WTC11 (cell line): ENCODE measurements around the gene ELF5. TPM values are rescaled to one million over a fixed set of nuclear protein-coding genes. Genes with fewer than 3 reads are reported as not detected.

Experiments used
- ATAC-seq: fragments of 200-7000 bp; cut with Tn5 transposase; 2 replicates; pipeline ENCODE4 v1.10.0; 2021; ENCODE audit warnings: mild to moderate bottlenecking, moderate library complexity
- CTCF ChIA-PET: fragments of 300-600 bp; sonication (Branson Sonifier 250); formaldehyde crosslinking; loops from one replicate; lab custom pipeline; 2021; ENCODE audit warnings: antibody characterized with exemption; lab: Charles Lee
- POLR2A ChIA-PET: fragments of 350-600 bp; sonication (Branson Sonifier 250); formaldehyde crosslinking; loops from one replicate; lab custom pipeline; 2021; ENCODE audit warnings: antibody characterized with exemption; lab: Charles Lee
- DNase-seq: peaks from one replicate; pipeline ENCODE4 v3.0.0; 2021; ENCODE audit warnings: low spot score
- H3K27ac Mint-ChIP-seq: 2 replicates; pipeline ENCODE4 v1.8.0; 2021; ENCODE audit warnings: mixed read lengths
- H3K27me3 Mint-ChIP-seq: 2 replicates; pipeline ENCODE4 v1.8.0; 2021; ENCODE audit warnings: low read depth, mild to moderate bottlenecking, moderate library complexity, mixed read lengths
- H3K36me3 Mint-ChIP-seq: 2 replicates; pipeline ENCODE4 v1.8.0; 2021; ENCODE audit warnings: mixed read lengths
- H3K4me1 Mint-ChIP-seq: 2 replicates; pipeline ENCODE4 v1.8.0; 2022; ENCODE audit warnings: mixed read lengths
- H3K4me3 Mint-ChIP-seq: 2 replicates; pipeline ENCODE4 v1.8.0; 2021; ENCODE audit warnings: mild to moderate bottlenecking, moderate library complexity, mixed read lengths
- H3K9me3 Mint-ChIP-seq: 2 replicates; pipeline ENCODE4 v1.8.0; 2021; ENCODE audit warnings: mixed read lengths
- AFF4 ChIP-seq: sonication (generic); formaldehyde crosslinking; IDR thresholded peaks from 2 replicates; pipeline ENCODE4 v1.8.1; 2023; ENCODE audit warnings: mild to moderate bottlenecking, missing genetic modification reagents, borderline replicate concordance
- ELF4 ChIP-seq: sonication (generic); formaldehyde crosslinking; IDR thresholded peaks from 2 replicates; pipeline ENCODE4 v1.8.1; 2022; ENCODE audit warnings: low read depth, mild to moderate bottlenecking, moderate library complexity, missing genetic modification reagents
- HMGA2 ChIP-seq: fragments of 250-450 bp; sonication (Bioruptor Pico); IDR thresholded peaks from 2 replicates; pipeline ENCODE4 v1.4.0; 2021; ENCODE audit warnings: mild to moderate bottlenecking, moderate library complexity
- PREB ChIP-seq: sonication (generic); formaldehyde crosslinking; IDR thresholded peaks from 2 replicates; pipeline ENCODE4 v1.8.1; 2022; ENCODE audit warnings: mild to moderate bottlenecking, missing genetic modification reagents, moderate library complexity, borderline replicate concordance
- PRRX2 ChIP-seq: fragments of 250-450 bp; sonication (Bioruptor Pico); IDR thresholded peaks from 2 replicates; pipeline ENCODE4 v1.8.0; 2021; ENCODE audit warnings: mild to moderate bottlenecking
- SOX15 ChIP-seq: fragments of 250-450 bp; sonication (Bioruptor Pico); IDR thresholded peaks from 2 replicates; pipeline ENCODE4 v1.9.0; 2021; ENCODE audit warnings: mild to moderate bottlenecking
- TEAD1 ChIP-seq: sonication (generic); formaldehyde crosslinking; IDR thresholded peaks from 2 replicates; pipeline ENCODE4 v1.8.0; 2022; ENCODE audit warnings: mild to moderate bottlenecking, missing genetic modification reagents
- TEAD4 ChIP-seq: sonication (generic); formaldehyde crosslinking; IDR thresholded peaks from 2 replicates; pipeline ENCODE4 v1.8.0; 2022; ENCODE audit warnings: mild to moderate bottlenecking, missing genetic modification reagents
- ZNF317 ChIP-seq: sonication (generic); formaldehyde crosslinking; IDR thresholded peaks from 2 replicates; pipeline ENCODE4 v1.8.1; 2023; ENCODE audit warnings: low read depth, mild to moderate bottlenecking, moderate library complexity, missing genetic modification reagents, borderline replicate concordance
- ZNF423 ChIP-seq: fragments of 250-450 bp; sonication (Bioruptor Pico); IDR thresholded peaks from 2 replicates; pipeline ENCODE4 v2.1.2; 2022; ENCODE audit warnings: mild to moderate bottlenecking, moderate library complexity
- total RNA-seq: library from RNA; stranded (reverse); gene quantifications from 3 replicates; pipeline ENCODE4 v1.2.3, GENCODE V29; 2021
- TF ChIP-seq, protein P1 (sequence below): sonication (generic); formaldehyde crosslinking; IDR thresholded peaks from 2 replicates; pipeline ENCODE4 v1.8.1; 2023; ENCODE audit warnings: mild to moderate bottlenecking, missing genetic modification reagents
- TF ChIP-seq, protein P2 (sequence below): sonication (generic); formaldehyde crosslinking; IDR thresholded peaks from 2 replicates; pipeline ENCODE4 v1.8.0; 2022; ENCODE audit warnings: mild to moderate bottlenecking, missing genetic modification reagents
- TF ChIP-seq, protein P3 (sequence below): sonication (generic); formaldehyde crosslinking; IDR thresholded peaks from 2 replicates; pipeline ENCODE4 v1.8.0; 2022; ENCODE audit warnings: missing genetic modification reagents

Gene ELF5
- total RNA-seq, 1 experiment from 2014 or later, result not detected

GRCh38 chr11:34459507-34460162 lies 54.0 kb downstream of the ELF5 start (continued):
- TF ChIP-seq, protein P1, sequence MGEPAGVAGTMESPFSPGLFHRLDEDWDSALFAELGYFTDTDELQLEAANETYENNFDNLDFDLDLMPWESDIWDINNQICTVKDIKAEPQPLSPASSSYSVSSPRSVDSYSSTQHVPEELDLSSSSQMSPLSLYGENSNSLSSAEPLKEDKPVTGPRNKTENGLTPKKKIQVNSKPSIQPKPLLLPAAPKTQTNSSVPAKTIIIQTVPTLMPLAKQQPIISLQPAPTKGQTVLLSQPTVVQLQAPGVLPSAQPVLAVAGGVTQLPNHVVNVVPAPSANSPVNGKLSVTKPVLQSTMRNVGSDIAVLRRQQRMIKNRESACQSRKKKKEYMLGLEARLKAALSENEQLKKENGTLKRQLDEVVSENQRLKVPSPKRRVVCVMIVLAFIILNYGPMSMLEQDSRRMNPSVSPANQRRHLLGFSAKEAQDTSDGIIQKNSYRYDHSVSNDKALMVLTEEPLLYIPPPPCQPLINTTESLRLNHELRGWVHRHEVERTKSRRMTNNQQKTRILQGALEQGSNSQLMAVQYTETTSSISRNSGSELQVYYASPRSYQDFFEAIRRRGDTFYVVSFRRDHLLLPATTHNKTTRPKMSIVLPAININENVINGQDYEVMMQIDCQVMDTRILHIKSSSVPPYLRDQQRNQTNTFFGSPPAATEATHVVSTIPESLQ (CRISPR knock-in tag), result no peak
- TF ChIP-seq TEAD4 (CRISPR knock-in tag), result no peak
- TF ChIP-seq SOX15 (CRISPR knock-in tag), result no peak
- no peak for TF ChIP-seq ELF4 (CRISPR knock-in tag)
- no peak for TF ChIP-seq TEAD1 (CRISPR knock-in tag)
- TF ChIP-seq, protein P2, sequence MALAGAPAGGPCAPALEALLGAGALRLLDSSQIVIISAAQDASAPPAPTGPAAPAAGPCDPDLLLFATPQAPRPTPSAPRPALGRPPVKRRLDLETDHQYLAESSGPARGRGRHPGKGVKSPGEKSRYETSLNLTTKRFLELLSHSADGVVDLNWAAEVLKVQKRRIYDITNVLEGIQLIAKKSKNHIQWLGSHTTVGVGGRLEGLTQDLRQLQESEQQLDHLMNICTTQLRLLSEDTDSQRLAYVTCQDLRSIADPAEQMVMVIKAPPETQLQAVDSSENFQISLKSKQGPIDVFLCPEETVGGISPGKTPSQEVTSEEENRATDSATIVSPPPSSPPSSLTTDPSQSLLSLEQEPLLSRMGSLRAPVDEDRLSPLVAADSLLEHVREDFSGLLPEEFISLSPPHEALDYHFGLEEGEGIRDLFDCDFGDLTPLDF (CRISPR knock-in tag), result no peak
- no peak for TF ChIP-seq PRRX2
- no peak for TF ChIP-seq HMGA2 (CRISPR knock-in tag)

DNA sequence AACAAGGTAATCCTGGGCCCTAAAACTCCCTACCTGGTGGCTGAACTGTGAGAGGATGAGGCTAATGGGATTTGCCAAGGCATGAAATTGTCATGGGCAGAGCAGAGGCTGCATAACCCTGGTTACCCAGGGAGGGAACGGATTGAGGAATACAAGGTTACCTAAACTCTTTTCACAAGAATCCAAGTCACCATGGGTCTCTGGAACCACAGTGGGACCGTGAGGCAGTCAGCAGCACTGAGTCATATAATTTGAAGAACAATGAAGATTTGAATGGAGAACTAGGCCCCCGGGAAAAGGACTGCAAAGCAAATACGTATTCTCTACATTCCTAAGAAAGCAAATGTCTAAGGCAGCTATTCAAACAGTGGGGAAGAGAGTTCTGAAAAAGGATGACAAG lies 55.1 kb downstream of the ELF5 start:
- Mint-ChIP-seq H3K27me3 (no peaks in the 10 kb centered on the region), H3K9me3 (no peaks in the 10 kb centered on the region), H3K4me3 (no peak overlapping the region), H3K27ac (peak overlapping the region; percentile 35; the same call in 1 of the 2 replicates), H3K4me1 (peaks cover 8% of the 10 kb centered on the region), H3K36me3 (peaks cover 18% of the 10 kb centered on the region)
- no peak; the same call in 1 of the 2 replicates for ATAC-seq
- no peak for DNase-seq
- POLR2A ChIA-PET, result no interaction called here
- CTCF ChIA-PET, result interaction anchor here (0.9 to 1.3 kb wide), 2 partner anchors 34 to 284 kb away, joined by 3 to 4 read pairs; no protein-coding TSS in a partner anchor
- TF ChIP-seq PREB (CRISPR knock-in tag) (no peak), ZNF317 (CRISPR knock-in tag) (no peak), AFF4 (CRISPR knock-in tag) (no peak), ZNF423 (CRISPR knock-in tag) (no peak)
- TF ChIP-seq, protein P3, sequence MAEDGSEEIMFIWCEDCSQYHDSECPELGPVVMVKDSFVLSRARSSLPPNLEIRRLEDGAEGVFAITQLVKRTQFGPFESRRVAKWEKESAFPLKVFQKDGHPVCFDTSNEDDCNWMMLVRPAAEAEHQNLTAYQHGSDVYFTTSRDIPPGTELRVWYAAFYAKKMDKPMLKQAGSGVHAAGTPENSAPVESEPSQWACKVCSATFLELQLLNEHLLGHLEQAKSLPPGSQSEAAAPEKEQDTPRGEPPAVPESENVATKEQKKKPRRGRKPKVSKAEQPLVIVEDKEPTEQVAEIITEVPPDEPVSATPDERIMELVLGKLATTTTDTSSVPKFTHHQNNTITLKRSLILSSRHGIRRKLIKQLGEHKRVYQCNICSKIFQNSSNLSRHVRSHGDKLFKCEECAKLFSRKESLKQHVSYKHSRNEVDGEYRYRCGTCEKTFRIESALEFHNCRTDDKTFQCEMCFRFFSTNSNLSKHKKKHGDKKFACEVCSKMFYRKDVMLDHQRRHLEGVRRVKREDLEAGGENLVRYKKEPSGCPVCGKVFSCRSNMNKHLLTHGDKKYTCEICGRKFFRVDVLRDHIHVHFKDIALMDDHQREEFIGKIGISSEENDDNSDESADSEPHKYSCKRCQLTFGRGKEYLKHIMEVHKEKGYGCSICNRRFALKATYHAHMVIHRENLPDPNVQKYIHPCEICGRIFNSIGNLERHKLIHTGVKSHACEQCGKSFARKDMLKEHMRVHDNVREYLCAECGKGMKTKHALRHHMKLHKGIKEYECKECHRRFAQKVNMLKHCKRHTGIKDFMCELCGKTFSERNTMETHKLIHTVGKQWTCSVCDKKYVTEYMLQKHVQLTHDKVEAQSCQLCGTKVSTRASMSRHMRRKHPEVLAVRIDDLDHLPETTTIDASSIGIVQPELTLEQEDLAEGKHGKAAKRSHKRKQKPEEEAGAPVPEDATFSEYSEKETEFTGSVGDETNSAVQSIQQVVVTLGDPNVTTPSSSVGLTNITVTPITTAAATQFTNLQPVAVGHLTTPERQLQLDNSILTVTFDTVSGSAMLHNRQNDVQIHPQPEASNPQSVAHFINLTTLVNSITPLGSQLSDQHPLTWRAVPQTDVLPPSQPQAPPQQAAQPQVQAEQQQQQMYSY (CRISPR knock-in tag), result no peak
- TF ChIP-seq, all 79 proteins: peak for 0
